LNCaP clone FGC (cell line): ENCODE data around the gene OR5AS1.
"Not testable (repeated sequence)": the region's sequence is repeated elsewhere in the genome, so short reads cannot be mapped to it uniquely, and the experiment has no call there.

ENCODE experiments used
- DNase-seq: peaks from one replicate; pipeline ENCODE4 v3.0.0-alpha.2; 2011; ENCODE audit warnings: low read depth
- H3K4me3 ChIP-seq: 2 replicates; pipeline ENCODE4 v1.5.1; 2011; ENCODE audit warnings: mild to moderate bottlenecking, low read depth, low read length, control low read depth
- TF ChIP-seq, protein P1 (sequence below): IDR thresholded peaks from 2 replicates; pipeline ENCODE4 v1.5.1; 2012; ENCODE audit warnings: mild to moderate bottlenecking; ENCODE audit not compliant: control insufficient read depth, insufficient read depth; ENCODE audit errors: extremely low read depth

Gene OR5AS1

DNA sequence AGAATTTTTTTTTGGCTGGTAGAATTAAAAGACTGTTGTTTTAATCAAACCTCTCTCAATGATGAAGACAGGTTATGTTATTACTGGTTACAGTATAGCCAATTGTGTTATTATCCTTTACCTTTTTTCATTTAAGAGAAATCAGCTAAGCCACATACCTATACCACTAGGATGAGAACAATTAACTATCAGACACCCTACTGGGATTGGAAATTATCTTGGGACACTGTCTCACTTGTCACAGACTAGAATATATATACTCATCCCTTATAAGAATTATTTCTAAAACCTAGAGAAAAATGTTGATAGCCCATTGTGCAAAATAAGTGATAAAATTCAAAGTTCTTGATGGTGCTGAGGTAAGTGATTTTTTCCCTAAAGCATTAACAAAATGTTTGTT lies at the start of gene OR5AS1:
Gene OR5AS1, plus strand, starts transcription at position 301 of the 400 bp plus-strand sequence. CDS start 2,765 bp downstream, outside the sequence.
- TF ChIP-seq, protein P1, sequence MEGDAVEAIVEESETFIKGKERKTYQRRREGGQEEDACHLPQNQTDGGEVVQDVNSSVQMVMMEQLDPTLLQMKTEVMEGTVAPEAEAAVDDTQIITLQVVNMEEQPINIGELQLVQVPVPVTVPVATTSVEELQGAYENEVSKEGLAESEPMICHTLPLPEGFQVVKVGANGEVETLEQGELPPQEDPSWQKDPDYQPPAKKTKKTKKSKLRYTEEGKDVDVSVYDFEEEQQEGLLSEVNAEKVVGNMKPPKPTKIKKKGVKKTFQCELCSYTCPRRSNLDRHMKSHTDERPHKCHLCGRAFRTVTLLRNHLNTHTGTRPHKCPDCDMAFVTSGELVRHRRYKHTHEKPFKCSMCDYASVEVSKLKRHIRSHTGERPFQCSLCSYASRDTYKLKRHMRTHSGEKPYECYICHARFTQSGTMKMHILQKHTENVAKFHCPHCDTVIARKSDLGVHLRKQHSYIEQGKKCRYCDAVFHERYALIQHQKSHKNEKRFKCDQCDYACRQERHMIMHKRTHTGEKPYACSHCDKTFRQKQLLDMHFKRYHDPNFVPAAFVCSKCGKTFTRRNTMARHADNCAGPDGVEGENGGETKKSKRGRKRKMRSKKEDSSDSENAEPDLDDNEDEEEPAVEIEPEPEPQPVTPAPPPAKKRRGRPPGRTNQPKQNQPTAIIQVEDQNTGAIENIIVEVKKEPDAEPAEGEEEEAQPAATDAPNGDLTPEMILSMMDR = no peak
- no peak for DNase-seq

DNA sequence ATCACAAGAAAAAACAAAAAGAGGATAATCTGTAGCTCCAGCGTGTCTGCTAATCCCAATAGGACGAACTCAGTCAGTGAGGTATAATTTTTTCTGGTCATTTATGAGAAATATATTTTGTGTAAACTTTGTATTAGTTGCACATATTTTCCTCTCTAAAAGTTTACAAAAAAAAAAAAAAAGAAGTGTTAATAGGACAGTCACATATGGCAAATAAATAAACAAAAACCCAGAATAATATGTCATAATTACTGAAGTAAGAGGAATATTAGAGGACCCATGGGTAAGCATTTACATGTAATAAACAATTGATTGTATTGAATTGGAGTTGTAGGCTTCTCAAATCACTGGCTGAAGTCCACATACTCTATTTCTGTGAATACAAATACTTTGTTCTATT lies 32.9 kb upstream of the OR5AS1 start, which contains the start of gene OR5F1:
Gene OR5F1, minus strand, starts transcription at position 101 of the 400 bp plus-strand sequence. Its CDS starts 0 bp downstream, at position 101.
- TF ChIP-seq, protein P1 = no peak
- no peak within 1 kb of the TSS for H3K4me3 ChIP-seq
- no peak for DNase-seq

More for the DNA sequence above, at the start of gene OR5AS1:
- no peak within 1 kb of the TSS for H3K4me3 ChIP-seq

DNA sequence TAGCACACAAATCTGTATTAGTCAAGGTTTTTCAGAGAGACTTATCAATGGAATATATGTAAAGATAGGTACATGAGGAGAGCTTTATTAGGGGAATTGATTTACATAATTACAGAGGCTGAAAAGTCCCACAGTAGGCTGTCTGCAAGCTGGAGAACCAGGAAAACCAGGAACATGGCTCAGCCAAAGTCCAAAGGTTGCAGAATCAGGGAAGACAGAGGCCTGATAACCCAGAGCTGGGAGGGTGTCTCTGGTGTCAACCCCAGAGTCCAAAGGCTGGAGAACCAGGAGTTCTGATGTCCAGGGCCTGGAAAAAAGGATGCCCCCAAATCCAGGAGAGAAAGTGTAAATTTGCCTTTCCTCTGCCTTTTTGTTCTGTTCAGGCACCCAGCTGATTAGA lies 16.7 kb upstream of the OR5AS1 start:
- TF ChIP-seq, protein P1 = no peak
- DNase-seq = no peak
- H3K4me3 ChIP-seq = no peak overlapping the region

DNA sequence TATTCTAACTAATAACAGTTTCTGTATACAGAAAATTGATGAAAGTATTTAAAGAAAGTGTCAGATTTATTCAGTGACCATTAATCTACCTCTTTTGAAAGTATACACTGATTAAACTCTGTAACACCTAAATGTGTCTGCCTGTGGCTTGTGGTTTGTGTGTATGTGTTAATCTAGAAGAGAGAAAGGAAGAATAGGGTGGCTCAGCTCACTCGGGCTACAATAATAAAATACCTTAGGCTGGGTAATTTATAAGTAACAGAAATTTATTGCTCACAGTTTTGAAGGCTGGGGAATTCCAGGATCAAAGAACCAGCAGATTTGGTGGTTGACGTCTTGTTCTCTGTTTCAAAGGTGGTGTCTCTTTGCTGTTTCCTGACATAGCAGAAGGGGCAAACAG lies 13.6 kb upstream of the OR5AS1 start:
- no peak overlapping the region for H3K4me3 ChIP-seq
- TF ChIP-seq, protein P1 = no peak
- no peak for DNase-seq

DNA sequence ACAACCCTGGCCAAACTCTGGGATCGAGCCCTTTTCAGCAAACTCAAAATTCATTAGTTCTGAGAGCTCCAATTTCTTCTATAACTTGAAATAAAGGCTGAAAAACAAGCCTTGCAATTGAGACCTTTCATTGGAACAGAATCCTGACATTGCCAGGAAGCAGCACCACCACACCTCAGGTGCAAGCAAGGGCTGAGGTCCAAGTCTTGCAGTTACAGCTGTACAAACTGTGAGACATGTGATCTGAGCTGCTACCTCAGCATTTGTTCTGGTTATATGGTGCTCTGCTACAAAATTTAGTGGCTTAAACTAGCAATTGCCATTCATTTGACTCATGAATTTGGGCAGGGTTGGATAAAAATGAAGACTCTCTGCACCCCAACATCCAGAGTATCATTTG lies 18.1 kb downstream of the OR5AS1 start:
- no peak overlapping the region for H3K4me3 ChIP-seq
- no peak for DNase-seq
- TF ChIP-seq, protein P1 = no peak

DNA sequence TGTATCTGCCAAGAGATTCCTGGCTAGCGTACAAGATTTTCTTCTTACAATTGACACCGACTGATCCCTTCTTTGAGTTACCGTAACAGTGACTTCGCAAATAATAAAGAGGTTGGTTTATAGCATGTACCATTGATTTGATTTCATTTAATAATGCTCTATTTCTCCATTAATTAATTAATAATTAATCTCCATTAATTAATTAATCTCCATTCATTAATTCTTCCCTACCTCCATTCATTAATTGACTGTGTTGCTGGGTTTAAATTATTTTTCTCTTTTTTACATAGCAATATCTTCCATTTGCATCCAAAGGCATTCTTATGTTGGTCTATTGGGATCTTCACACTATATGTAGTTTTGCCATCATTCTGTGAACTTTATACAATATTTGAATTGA lies 21.0 kb downstream of the OR5AS1 start:
- DNase-seq = no peak
- H3K4me3 ChIP-seq = no peak overlapping the region
- TF ChIP-seq, protein P1 = no peak

DNA sequence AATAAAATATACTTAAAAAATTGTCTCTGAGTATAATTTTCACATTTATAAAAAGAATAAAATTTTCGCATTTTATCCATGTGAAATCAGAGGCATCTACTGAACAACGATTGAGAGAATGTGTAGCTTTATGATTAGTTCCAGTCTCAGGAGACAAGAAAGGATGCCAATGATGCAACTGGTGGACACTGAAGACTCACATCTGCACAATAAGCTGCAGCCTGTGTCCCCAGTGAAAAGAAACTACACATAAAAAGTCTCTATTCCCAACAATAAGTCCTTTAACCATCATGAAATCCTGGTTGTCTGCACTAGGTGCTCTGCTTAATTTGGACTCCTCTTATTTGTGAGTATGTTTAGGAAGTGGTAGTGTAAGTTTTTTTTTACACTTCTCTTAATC lies 22.0 kb downstream of the OR5AS1 start:
- no peak overlapping the region for H3K4me3 ChIP-seq
- TF ChIP-seq, protein P1 = no peak
- no peak for DNase-seq

DNA sequence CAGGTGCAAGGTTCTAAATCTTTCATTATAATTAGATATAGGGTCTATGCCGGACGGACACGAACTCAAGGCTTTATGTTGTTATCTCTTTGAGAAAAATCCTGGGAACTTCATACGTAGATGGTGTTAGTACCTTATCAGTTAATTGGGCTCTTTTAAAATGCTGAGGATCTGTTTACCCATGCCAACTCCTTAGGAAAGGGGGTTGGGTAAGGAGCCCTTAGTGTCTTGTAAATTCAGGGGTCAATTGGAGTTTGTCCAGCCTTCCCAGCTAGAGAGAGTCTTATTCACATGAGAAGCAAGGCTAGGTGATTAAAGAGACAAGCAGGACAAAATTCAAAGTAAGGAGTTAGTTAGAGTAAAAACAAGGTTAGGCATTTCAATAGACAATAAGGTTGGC lies 28.9 kb downstream of the OR5AS1 start:
- not testable (repeated sequence) for H3K4me3 ChIP-seq, DNase-seq

DNA sequence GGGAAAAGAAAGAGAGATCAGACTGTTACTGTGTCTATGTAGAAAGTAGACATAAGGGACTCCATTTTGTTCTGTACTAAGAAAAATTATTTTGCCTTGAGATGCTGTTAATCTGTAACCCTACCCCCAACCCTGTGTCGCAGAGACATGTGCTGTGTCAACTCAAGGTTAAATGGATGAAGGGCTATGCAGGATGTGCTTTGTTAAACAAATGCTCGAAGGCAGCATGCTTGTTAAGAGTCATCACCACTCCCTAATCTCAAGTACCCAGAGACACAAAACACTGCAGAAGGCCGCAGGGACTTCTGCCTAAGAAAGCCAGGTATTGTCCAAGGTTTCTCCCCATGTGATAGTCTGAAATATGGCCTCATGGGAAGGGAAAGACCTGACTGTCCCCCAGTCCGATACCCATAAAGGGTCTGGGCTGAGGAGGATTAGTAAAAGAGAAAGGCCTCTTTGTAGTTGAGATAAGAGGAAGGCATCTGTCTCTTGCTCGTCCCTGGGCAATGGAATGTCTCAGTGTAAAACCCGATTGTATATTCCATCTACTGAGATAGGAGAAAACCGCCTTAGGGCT lies 30.3 kb downstream of the OR5AS1 start:
- DNase-seq = not testable (repeated sequence)

DNA sequence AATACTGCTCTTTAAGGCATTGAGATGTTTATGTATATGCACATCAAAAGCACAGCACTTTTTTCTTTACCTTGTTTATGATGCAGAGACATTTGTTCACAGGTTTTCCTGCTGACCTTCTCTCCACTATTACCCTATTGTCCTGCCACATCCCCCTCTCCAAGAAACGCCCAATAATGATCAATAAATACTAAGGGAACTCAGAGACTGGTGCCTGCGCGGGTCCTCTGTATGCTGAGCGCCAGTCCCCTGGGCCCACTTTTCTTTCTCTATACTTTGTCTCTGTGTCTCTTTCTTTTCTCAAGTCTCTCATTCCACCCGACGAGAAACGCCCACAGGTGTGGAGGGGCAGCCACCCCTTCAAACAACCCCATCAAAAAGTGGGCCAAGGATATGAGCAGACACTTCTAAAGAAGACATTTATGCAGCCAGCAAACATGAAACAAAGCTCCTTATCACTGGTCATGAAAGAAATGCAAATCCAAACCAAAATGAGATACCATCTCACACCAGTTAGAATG lies 30.9 kb downstream of the OR5AS1 start:
- DNase-seq, H3K4me3 ChIP-seq: not testable (repeated sequence)

More for the DNA sequence above, 30.3 kb downstream of the OR5AS1 start:
- H3K4me3 ChIP-seq = not testable (repeated sequence)
